ENCODE results near the gene HSD17B12.
"Not testable (repeated sequence)": the region's sequence is repeated elsewhere in the genome, so short reads cannot be mapped to it uniquely, and the experiment has no call there.

HSD17B12 gene

GRCh38 chr11:43674560-43674959, 6.0 kb upstream of the HSD17B12 start:
- no peak for TF ChIP-seq CTCF (IDR thresholded peaks at IDR 0.05; ENCODE audit: extremely low read depth, missing control alignments)

GRCh38 chr11:43676933-43677332, 3.6 kb upstream of the HSD17B12 start:
- no peak for TF ChIP-seq CTCF (IDR thresholded peaks at IDR 0.05; ENCODE audit: extremely low read depth, missing control alignments)
- no peak for DNase-seq (ENCODE audit: low spot score)

More at GRCh38 chr11:43674560-43674959, 6.0 kb upstream of the HSD17B12 start:
- DNase-seq (ENCODE audit: low spot score), result no peak

GRCh38 chr11:43681401-43681942, 934 bp downstream of the HSD17B12 start:
- no peak for DNase-seq (ENCODE audit: low spot score)

GRCh38 chr11:43682081-43682480, 1.5 kb downstream of the HSD17B12 start:
- not testable (repeated sequence) for DNase-seq (ENCODE audit: low spot score)

More at GRCh38 chr11:43681401-43681942, 934 bp downstream of the HSD17B12 start:
- TF ChIP-seq CTCF (IDR thresholded peaks at IDR 0.05; ENCODE audit: extremely low read depth, missing control alignments), result no peak

GRCh38 chr11:43685440-43685839, 4.9 kb downstream of the HSD17B12 start:
- no peak for DNase-seq (ENCODE audit: low spot score)
- no peak for TF ChIP-seq CTCF (IDR thresholded peaks at IDR 0.05; ENCODE audit: extremely low read depth, missing control alignments)

GRCh38 chr11:43686207-43686606, 5.7 kb downstream of the HSD17B12 start:
- TF ChIP-seq CTCF (IDR thresholded peaks at IDR 0.05; ENCODE audit: extremely low read depth, missing control alignments), result no peak
- DNase-seq (ENCODE audit: low spot score), result no peak

GRCh38 chr11:43687120-43687791, 6.7 kb downstream of the HSD17B12 start:
- no peak for DNase-seq (ENCODE audit: low spot score)
- TF ChIP-seq CTCF (IDR thresholded peaks at IDR 0.05; ENCODE audit: extremely low read depth, missing control alignments), result no peak

- TF ChIP-seq CTCF (IDR thresholded peaks at IDR 0.05; ENCODE audit: extremely low read depth, missing control alignments), result no peak
- DNase-seq (ENCODE audit: low spot score), result no peak
Observed at GRCh38 chr11:43688394-43688793, 7.9 kb downstream of the HSD17B12 start.
